WERI-Rb-1 (cell line): ENCODE results near the gene CRHBP.

ENCODE experiments used
- DNase-seq: peaks from one replicate; pipeline ENCODE4 v3.0.0-alpha.2; 2020
- H3K27ac ChIP-seq: fragments of 250-450 bp; sonication (Bioruptor Pico); 2 replicates; pipeline ENCODE4 v1.5.1; 2020; ENCODE audit warnings: mild to moderate bottlenecking, moderate library complexity
- H3K27me3 ChIP-seq: fragments of 250-450 bp; sonication (Bioruptor Pico); 2 replicates; pipeline ENCODE4 v1.5.1; 2021; ENCODE audit warnings: mild to moderate bottlenecking, low read depth, moderate library complexity; ENCODE audit not compliant: insufficient read depth, severe bottlenecking
- H3K36me3 ChIP-seq: fragments of 250-450 bp; sonication (Bioruptor Pico); 2 replicates; pipeline ENCODE4 v1.5.1; 2020; ENCODE audit warnings: mild to moderate bottlenecking, moderate library complexity
- H3K4me3 ChIP-seq: 2 replicates; pipeline ENCODE4 v1.5.1; 2011; ENCODE audit warnings: low read depth, mild to moderate bottlenecking, control low read depth, low read length
- H3K9me3 ChIP-seq: fragments of 250-450 bp; sonication (Bioruptor Pico); 2 replicates; pipeline ENCODE4 v1.5.1; 2021; ENCODE audit warnings: mild to moderate bottlenecking, moderate library complexity; ENCODE audit not compliant: severe bottlenecking
- CTCF ChIP-seq: IDR thresholded peaks from 2 replicates; pipeline ENCODE4 v1.5.1; 2011; ENCODE audit warnings: low read depth, mild to moderate bottlenecking, control low read depth, inconsistent platforms, low read length

The CRHBP gene

GRCh38 chr5:76999451-76999850, 46.6 kb downstream of the CRHBP start:
- Histone ChIP-seq H3K27ac (no peak overlapping the region), H3K36me3 (no peaks in the 10 kb centered on the region), H3K9me3 (no peaks in the 10 kb centered on the region), H3K27me3 (no peaks in the 10 kb centered on the region), H3K4me3 (no peak overlapping the region)
- no peak for DNase-seq
- no peak for TF ChIP-seq CTCF

- no peak overlapping the region for H3K27ac ChIP-seq
- no peaks in the 10 kb centered on the region for H3K36me3 ChIP-seq
- no peak for TF ChIP-seq CTCF
- H3K4me3 ChIP-seq, result no peak overlapping the region
- H3K9me3 ChIP-seq, result no peaks in the 10 kb centered on the region
- DNase-seq, result no peak
- H3K27me3 ChIP-seq, result no peaks in the 10 kb centered on the region
These were observed 50.4 kb downstream of the CRHBP start for GRCh38 chr5:77003246-77003645.

- Histone ChIP-seq H3K27me3 (no peaks in the 10 kb centered on the region), H3K9me3 (no peaks in the 10 kb centered on the region), H3K27ac (no peak overlapping the region), H3K36me3 (no peaks in the 10 kb centered on the region), H3K4me3 (no peak overlapping the region)
- TF ChIP-seq CTCF, result no peak
- DNase-seq, result no peak
These were observed 53.3 kb downstream of the CRHBP start for GRCh38 chr5:77006124-77006523.

- DNase-seq, result no peak
- Histone ChIP-seq H3K9me3 (no peaks in the 10 kb centered on the region), H3K27me3 (no peaks in the 10 kb centered on the region), H3K36me3 (no peaks in the 10 kb centered on the region), H3K27ac (no peak overlapping the region), H3K4me3 (no peak overlapping the region)
- TF ChIP-seq CTCF, result no peak
These were observed 55.6 kb downstream of the CRHBP start for GRCh38 chr5:77008413-77008812.

- no peak overlapping the region for H3K4me3 ChIP-seq
- no peak overlapping the region for H3K27ac ChIP-seq
- H3K27me3 ChIP-seq, result no peaks in the 10 kb centered on the region
- DNase-seq, result no peak
- H3K9me3 ChIP-seq, result no peaks in the 10 kb centered on the region
- TF ChIP-seq CTCF, result no peak
- H3K36me3 ChIP-seq, result no peaks in the 10 kb centered on the region
These were observed 57.4 kb downstream of the CRHBP start for GRCh38 chr5:77010243-77010642.

- H3K9me3 ChIP-seq, result no peaks in the 10 kb centered on the region
- no peaks in the 10 kb centered on the region for H3K27me3 ChIP-seq
- no peak for DNase-seq
- no peak overlapping the region for H3K4me3 ChIP-seq
- no peak for TF ChIP-seq CTCF
- no peaks in the 10 kb centered on the region for H3K36me3 ChIP-seq
- no peak overlapping the region for H3K27ac ChIP-seq
These were observed 58.7 kb downstream of the CRHBP start for GRCh38 chr5:77011498-77011897.
